HCT116 (cell line): ENCODE results near the gene FKBP14. TPM values are rescaled to one million over a fixed set of nuclear protein-coding genes. Genes with fewer than 3 reads are reported as not detected.

Experiments used
- ATAC-seq: fragments of 200-7000 bp; cut with Tn5 transposase; 2 replicates; pipeline ENCODE4 v1.9.1; 2020; ENCODE audit warnings: mild to moderate bottlenecking, moderate library complexity
- BruUV-seq: library from RNA; stranded (reverse); fragments of 400-500 nt; replicated peaks from 2 replicates; lab custom pipeline; 2021; lab: Mats Ljungman, UMichigan
- CTCF ChIA-PET: fragments of 300-600 bp; sonication (Branson Sonifier 250); formaldehyde crosslinking; loops from one replicate; lab custom pipeline; 2021; ENCODE audit warnings: antibody characterized with exemption; lab: Charles Lee
- POLR2A ChIA-PET: fragments of 300-600, 350-600 bp; sonication (Branson Sonifier 250); formaldehyde crosslinking; loops from one replicate; lab custom pipeline; 2021; ENCODE audit warnings: antibody characterized with exemption; lab: Charles Lee
- RAD21 ChIA-PET, 2 experiments: fragments of 300-600 bp; sonication (Branson Sonifier 250); formaldehyde crosslinking; loops; one replicate each; lab custom pipeline; 2023; ENCODE audit warnings: low total read pairs in 2 of 2; ENCODE audit not compliant: uncharacterized antibody in 2 of 2, unreplicated experiment in 2 of 2, low non-redundant PET in 1 of 2; lab: Charles Lee
- DNase-seq: peaks from one replicate; pipeline ENCODE4 v3.0.0-alpha.2; 2010; ENCODE audit warnings: low read depth, low spot score
- H2AFZ ChIP-seq: fragments of 200-600 bp; shearing (Covaris generic), sonication (generic); 2 replicates; pipeline ENCODE4 v1.6.1; 2017; ENCODE audit warnings: low read depth, mixed run types, mixed read lengths, antibody characterized with exemption, low read length; ENCODE audit not compliant: poor library complexity, severe bottlenecking
- H3K27ac ChIP-seq: 2 replicates; pipeline ENCODE4 v1.5.1; 2012; ENCODE audit warnings: low read depth, low read length
- H3K27me3 ChIP-seq: fragments of 200-600 bp; sonication (generic); 2 replicates; pipeline ENCODE4 v1.6.1; 2016; ENCODE audit warnings: mixed run types, low read length, mixed read lengths; ENCODE audit not compliant: insufficient read depth
- H3K36me3 ChIP-seq, 2 experiments: fragments of 200-500 bp in 1 of 2; fragments of 200-600 bp in 1 of 2; sonication (Bioruptor generic) in 1 of 2; sonication (generic) in 1 of 2; 2 replicates each; pipeline versions ENCODE4 v1.5.1 to v1.6.1; 2014 to 2016; ENCODE audit warnings: low read length in 2 of 2, inconsistent platforms in 1 of 2, mixed read lengths in 1 of 2, mixed run types in 1 of 2; ENCODE audit not compliant: insufficient read depth in 2 of 2, control insufficient read depth in 1 of 2
- H3K4me1 ChIP-seq, 2 experiments: fragments of 200-600 bp in 1 of 2; sonication (generic) in 1 of 2; 2 replicates each; pipeline versions ENCODE4 v1.5.1 to v1.6.1; 2012 to 2017; ENCODE audit warnings: low read length in 2 of 2, inconsistent platforms in 1 of 2, mild to moderate bottlenecking in 1 of 2, mixed read lengths in 1 of 2, mixed run types in 1 of 2, moderate library complexity in 1 of 2; ENCODE audit not compliant: insufficient read depth in 2 of 2, control insufficient read depth in 1 of 2
- H3K4me2 ChIP-seq: fragments of 200-600 bp; sonication (generic); 2 replicates; pipeline ENCODE4 v1.6.1; 2017; ENCODE audit warnings: mixed run types, low read length, mixed read lengths
- H3K4me3 ChIP-seq, 2 experiments: fragments of 200-600 bp in 1 of 2; sonication (generic) in 1 of 2; replicated peaks in 1 of 2; 2 replicates each; pipeline ENCODE4 v1.5.1; 2011 to 2016; ENCODE audit warnings: low read length in 2 of 2, control low read depth in 1 of 2, low read depth in 1 of 2, mild to moderate bottlenecking in 1 of 2, mixed read lengths in 1 of 2, mixed run types in 1 of 2
- H3K79me2 ChIP-seq: fragments of 200-600 bp; sonication (generic); 2 replicates; pipeline ENCODE4 v1.6.1; 2017; ENCODE audit warnings: mild to moderate bottlenecking, mixed run types, low read length, moderate library complexity, mixed read lengths; ENCODE audit not compliant: insufficient read depth
- H3K9ac ChIP-seq: fragments of 200-600 bp; sonication (generic); 2 replicates; pipeline ENCODE4 v1.6.1; 2016; ENCODE audit warnings: low read length, mixed read lengths
- H3K9me2 ChIP-seq: fragments of 200-600 bp; sonication (generic), shearing (Covaris generic); 2 replicates; pipeline ENCODE4 v1.6.1; 2017; ENCODE audit warnings: mixed run types, mild to moderate bottlenecking, moderate library complexity; ENCODE audit not compliant: insufficient read depth
- H3K9me3 ChIP-seq, 2 experiments: fragments of 200-500 bp in 1 of 2; fragments of 200-600 bp in 1 of 2; sonication (Bioruptor generic) in 1 of 2; sonication (generic) in 1 of 2; 2 replicates each; pipeline ENCODE4 v1.6.1; 2014 to 2017; ENCODE audit warnings: low read length in 2 of 2, mixed read lengths in 2 of 2, inconsistent platforms in 1 of 2, low read depth in 1 of 2, mild to moderate bottlenecking in 1 of 2, mixed run types in 1 of 2, moderate library complexity in 1 of 2; ENCODE audit not compliant: control insufficient read depth in 1 of 2, insufficient read depth in 1 of 2
- H4K20me1 ChIP-seq: fragments of 200-600 bp; sonication (generic), shearing (Covaris generic); 2 replicates; pipeline ENCODE4 v1.6.1; 2017; ENCODE audit warnings: mixed run types, mild to moderate bottlenecking, moderate library complexity; ENCODE audit not compliant: insufficient read depth
- ATF3 ChIP-seq: IDR thresholded peaks from 2 replicates; pipeline ENCODE4 v1.6.1; 2012
- EGR1 ChIP-seq: IDR thresholded peaks from 2 replicates; pipeline ENCODE4 v1.6.1; 2012; ENCODE audit warnings: low read depth
- MAX ChIP-seq: IDR thresholded peaks from 2 replicates; pipeline ENCODE4 v1.6.1; 2012
- SIN3A ChIP-seq: IDR thresholded peaks from 2 replicates; pipeline ENCODE4 v1.6.1; 2012; ENCODE audit warnings: low read depth
- SRF ChIP-seq: IDR thresholded peaks from 2 replicates; pipeline ENCODE4 v1.6.1; 2012; ENCODE audit warnings: low read depth
- TCF7L2 ChIP-seq: IDR thresholded peaks from 2 replicates; pipeline ENCODE4 v1.7.0; 2011; ENCODE audit warnings: borderline replicate concordance, inconsistent platforms; ENCODE audit not compliant: insufficient read depth, insufficient read length; ENCODE audit errors: extremely low read depth
- YY1 ChIP-seq: IDR thresholded peaks from 2 replicates; pipeline ENCODE4 v1.6.1; 2011; ENCODE audit warnings: low read length, low read depth, moderate library complexity, mild to moderate bottlenecking; ENCODE audit not compliant: insufficient replicate concordance; ENCODE audit errors: extremely low read depth
- ZFX ChIP-seq: fragments of 450-650 bp; IDR thresholded peaks from 2 replicates; pipeline ENCODE4 v1.6.1; 2017
- intact Hi-C: fragments of 100-400 bp; cut with micrococcal nuclease; formaldehyde crosslinking; loops from 2 replicates; pipeline ENCODE4 v1.10.0; 2022
- total RNA-seq: library from RNA; stranded (reverse); gene quantifications from one replicate; pipeline ENCODE4 v1.2.1, GENCODE V29; 2021; ENCODE audit not compliant: unreplicated experiment

FKBP14 gene
- total RNA-seq, 1 experiment from 2014 or later, result 13.6 TPM

GRCh38 chr7:30028749-30029635 lies 2.5 kb upstream of the FKBP14 start:
- Histone ChIP-seq H3K4me2 (peak overlapping the region; percentile 94), H4K20me1 (peaks cover 10% of the 10 kb centered on the region; the same call in 1 of the 2 replicates), H3K79me2 (peaks cover 47% of the 10 kb centered on the region), H3K36me3 (peaks cover 0 to 4% of the 10 kb centered on the region in 2 experiments; a peak in 1 of 4 replicates), H3K27ac (peak overlapping the region; percentile 66), H2AFZ (peak overlapping the region; percentile 20), H3K4me1 (peaks cover 15 to 32% of the 10 kb centered on the region in 2 experiments), H3K4me3 (peak overlapping the region; percentile 50 to 72), H3K9ac (peak overlapping the region; percentile 58), H3K9me3 (no peaks in the 10 kb centered on the region), H3K27me3 (no peaks in the 10 kb centered on the region), H3K9me2 (no peaks in the 10 kb centered on the region)
- intact Hi-C loops, result no loop called here
- ChIA-PET RAD21 (no interaction called here), POLR2A (no interaction called here), CTCF (interaction anchor here (0.8 kb wide), 1 partner anchor 33 kb away, joined by 3 read pairs; no protein-coding TSS in a partner anchor)
- no TSS peak for BruUV-seq
- no peak for TF ChIP-seq ATF3
- TF ChIP-seq ZFX, result peak; percentile 57
- 0 out of 2 replicates have a peak, but pooled peaks have one; percentile 6 for TF ChIP-seq SIN3A
- no peak for TF ChIP-seq MAX
- peak; percentile 73 for TF ChIP-seq TCF7L2
- TF ChIP-seq YY1, result no peak
- TF ChIP-seq SRF, result no peak
- TF ChIP-seq EGR1, result no peak; the same call in 1 of the 2 replicates
- peak; percentile 35 for ATAC-seq
- peak; percentile 12 for DNase-seq
